A673 (cell line): ENCODE data around the gene FAM222B.

Experiments used
- EZH2 ChIP-seq: fragments of 200-600 bp; sonication (generic); IDR thresholded peaks from 2 replicates; pipeline ENCODE4 v1.6.1; 2017; ENCODE audit warnings: borderline replicate concordance, low read depth, mild to moderate bottlenecking, mixed read lengths, antibody characterized with exemption, low read length; ENCODE audit not compliant: poor library complexity, severe bottlenecking
- TF ChIP-seq, protein P1 (sequence below): fragments of 300-800, 200-600 bp; sonication (generic); conservative IDR thresholded peaks from 2 replicates; pipeline ENCODE4 v1.5.1; 2017; ENCODE audit warnings: low read depth, mild to moderate bottlenecking, antibody characterized with exemption, low read length, moderate library complexity, mixed read lengths

GRCh38 chr17:28849281-28849680 is 6.7 kb upstream of the FAM222B start:
- TF ChIP-seq, protein P1, sequence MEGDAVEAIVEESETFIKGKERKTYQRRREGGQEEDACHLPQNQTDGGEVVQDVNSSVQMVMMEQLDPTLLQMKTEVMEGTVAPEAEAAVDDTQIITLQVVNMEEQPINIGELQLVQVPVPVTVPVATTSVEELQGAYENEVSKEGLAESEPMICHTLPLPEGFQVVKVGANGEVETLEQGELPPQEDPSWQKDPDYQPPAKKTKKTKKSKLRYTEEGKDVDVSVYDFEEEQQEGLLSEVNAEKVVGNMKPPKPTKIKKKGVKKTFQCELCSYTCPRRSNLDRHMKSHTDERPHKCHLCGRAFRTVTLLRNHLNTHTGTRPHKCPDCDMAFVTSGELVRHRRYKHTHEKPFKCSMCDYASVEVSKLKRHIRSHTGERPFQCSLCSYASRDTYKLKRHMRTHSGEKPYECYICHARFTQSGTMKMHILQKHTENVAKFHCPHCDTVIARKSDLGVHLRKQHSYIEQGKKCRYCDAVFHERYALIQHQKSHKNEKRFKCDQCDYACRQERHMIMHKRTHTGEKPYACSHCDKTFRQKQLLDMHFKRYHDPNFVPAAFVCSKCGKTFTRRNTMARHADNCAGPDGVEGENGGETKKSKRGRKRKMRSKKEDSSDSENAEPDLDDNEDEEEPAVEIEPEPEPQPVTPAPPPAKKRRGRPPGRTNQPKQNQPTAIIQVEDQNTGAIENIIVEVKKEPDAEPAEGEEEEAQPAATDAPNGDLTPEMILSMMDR = peak; percentile 43
- no peak for TF ChIP-seq EZH2
